HG03571 (cell line): Measurements from ENCODE around the gene CPB2.

Experiments
- ATAC-seq: cut with Tn5 transposase; IDR thresholded peaks from one replicate; pipeline ENCODE4 v1.9.1; 2021; ENCODE audit not compliant: unreplicated experiment

Gene CPB2

DNA sequence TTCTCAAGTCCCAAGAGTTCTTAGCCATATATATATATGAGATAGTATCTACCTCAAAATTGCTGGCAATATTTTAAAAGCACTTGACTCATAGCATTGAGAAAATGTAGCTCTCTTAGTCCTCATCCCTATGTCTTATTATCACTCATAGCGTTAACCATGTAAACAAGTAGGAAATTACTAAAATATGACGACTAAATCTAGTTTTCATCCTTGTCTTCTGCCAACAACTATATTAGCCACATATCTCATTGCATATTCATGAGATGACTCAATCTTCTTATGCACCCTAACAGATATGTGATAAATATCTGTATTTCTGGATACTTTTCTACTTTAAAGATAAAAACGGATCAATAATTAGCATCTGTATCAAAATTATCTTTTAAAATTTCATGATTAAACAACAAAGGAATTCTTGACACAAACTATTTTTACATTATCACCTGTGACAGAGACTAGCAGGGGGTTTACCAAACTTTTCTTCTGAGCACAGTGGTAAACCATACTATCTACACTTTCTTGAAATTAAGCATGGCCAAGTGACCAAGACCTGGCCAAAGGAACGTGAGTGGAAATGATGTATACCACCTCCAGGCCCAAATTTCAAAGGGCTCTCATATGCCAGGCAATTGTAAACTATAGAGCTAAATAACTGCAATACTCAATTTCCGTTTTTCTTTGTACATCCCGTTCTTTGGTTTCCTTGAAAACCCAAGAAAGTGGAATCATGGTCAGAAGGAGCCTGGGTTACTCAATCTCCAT lies 98.0 kb downstream of the CPB2 start:
- ATAC-seq = no peak

DNA sequence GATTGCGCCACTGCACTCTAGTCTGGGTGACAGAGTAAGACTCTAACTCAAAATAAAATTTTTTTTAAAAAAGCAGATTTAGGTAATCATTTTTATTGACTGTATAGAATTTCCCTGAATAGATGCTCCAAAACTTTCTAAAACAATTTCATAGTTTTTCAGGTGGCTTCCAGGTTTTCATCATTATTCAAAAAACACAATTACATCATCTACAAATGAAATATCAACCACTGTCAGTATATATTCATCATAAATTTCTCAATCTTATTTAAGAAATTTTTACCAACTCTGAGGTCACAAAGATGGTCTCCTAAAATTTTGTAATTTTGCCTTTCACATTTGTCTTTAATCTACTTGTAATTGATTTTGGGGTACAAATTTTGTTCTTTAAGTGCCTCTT lies 100.3 kb downstream of the CPB2 start:
- no peak for ATAC-seq
